ENCODE measurements around the gene TET3. TPM values are rescaled to one million over a fixed set of nuclear protein-coding genes. Genes with fewer than 3 reads are reported as not detected.

TET3 gene
- total and polyA plus RNA-seq, 2 donors (not counting 3 experiments of a cell fraction or from before 2014, with no cell fraction given): 3.4 to 15.6 TPM

GRCh38 chr2:73946666-73947065 is 38.0 kb upstream of the TET3 start:
- POLR2A ChIA-PET: interaction anchor here (0.8 kb wide), 1 partner anchor 266 kb away, joined by 8 read pairs; no protein-coding TSS in a partner anchor
- CTCF ChIA-PET: no interaction called here
- BruUV-seq (replicated peaks): no TSS peak
- Histone ChIP-seq H3K9me1 (replicated peaks; ENCODE audit: control insufficient read depth, extremely low read depth, insufficient read depth, low read length) (no peaks in the 10 kb centered on the region), H4K20me1 (replicated peaks; ENCODE audit: control insufficient read depth, extremely low read depth, insufficient read depth, low read length) (peaks cover 3% of the 10 kb centered on the region), H3K9ac (replicated peaks; ENCODE audit: extremely low read depth, insufficient read depth, low read length) (no peak overlapping the region), H3K27ac (ENCODE audit: insufficient read depth, low read depth, low read length) (no peak overlapping the region), H3K4me3 (replicated peaks in 1 of 3; ENCODE audit: insufficient read depth in 1 of 3, low read depth in 1 of 3, low read length in 3 of 3) (no peak overlapping the region), H2AFZ (ENCODE audit: low read depth, low read length) (no peak overlapping the region), H3K79me2 (ENCODE audit: control insufficient read depth, insufficient read depth, low read length) (peaks cover 12% of the 10 kb centered on the region), H3K27me3 (ENCODE audit: control insufficient read depth in 2 of 2, insufficient read depth in 2 of 2, low read length in 2 of 2) (no peaks in the 10 kb centered on the region), H3K36me3 (ENCODE audit: control insufficient read depth in 2 of 2, extremely low read depth in 1 of 2, insufficient read depth in 2 of 2, low read length in 2 of 2) (peaks cover 13 to 32% of the 10 kb centered on the region in 2 experiments), H3K4me2 (ENCODE audit: insufficient read depth, low read length) (no peak overlapping the region), H3K4me1 (ENCODE audit: control insufficient read depth, extremely low read depth, insufficient read depth, low read length) (no peaks in the 10 kb centered on the region), H3K9me3 (replicated peaks; ENCODE audit: control insufficient read depth, insufficient read depth, low read length) (no peaks in the 10 kb centered on the region)
- intact Hi-C loops (cut with micrococcal nuclease) (no loop called here), dilution Hi-C loops (cut with MboI; ENCODE audit: extremely low pct_ligation_motif_present, low sequenced_read_pairs) (no loop called here)
- no peak for TF ChIP-seq POLR2A (IDR thresholded peaks at IDR 0.05; ENCODE audit: low read depth, low read length)
- TF ChIP-seq CTCF (IDR thresholded peaks at IDR 0.05; ENCODE audit: extremely low read depth in 1 of 2, insufficient read depth in 1 of 2, low read depth in 1 of 2, low read length in 2 of 2): no peak
- no peak for FAIRE-seq
- DNase-seq (ENCODE audit: low read depth, low spot score): no peak

- FAIRE-seq (no peak), DNase-seq (ENCODE audit: low read depth, low spot score) (no peak)
- no TSS peak for BruUV-seq (replicated peaks)
- ChIA-PET CTCF (no interaction called here), POLR2A (no interaction called here)
- Histone ChIP-seq H3K4me2 (ENCODE audit: insufficient read depth, low read length) (no peak overlapping the region), H3K36me3 (ENCODE audit: control insufficient read depth in 2 of 2, extremely low read depth in 1 of 2, insufficient read depth in 2 of 2, low read length in 2 of 2) (peaks cover 13 to 35% of the 10 kb centered on the region in 2 experiments), H3K4me1 (ENCODE audit: control insufficient read depth, extremely low read depth, insufficient read depth, low read length) (peaks cover 4% of the 10 kb centered on the region), H3K27ac (ENCODE audit: insufficient read depth, low read depth, low read length) (no peak overlapping the region), H3K4me3 (replicated peaks in 1 of 3; ENCODE audit: insufficient read depth in 1 of 3, low read depth in 1 of 3, low read length in 3 of 3) (no peak overlapping the region), H3K27me3 (ENCODE audit: control insufficient read depth in 2 of 2, insufficient read depth in 2 of 2, low read length in 2 of 2) (no peaks in the 10 kb centered on the region), H3K9me1 (replicated peaks; ENCODE audit: control insufficient read depth, extremely low read depth, insufficient read depth, low read length) (no peaks in the 10 kb centered on the region), H3K79me2 (ENCODE audit: control insufficient read depth, insufficient read depth, low read length) (peaks cover 12% of the 10 kb centered on the region), H4K20me1 (replicated peaks; ENCODE audit: control insufficient read depth, extremely low read depth, insufficient read depth, low read length) (peaks cover 3% of the 10 kb centered on the region), H3K9me3 (replicated peaks; ENCODE audit: control insufficient read depth, insufficient read depth, low read length) (no peaks in the 10 kb centered on the region), H2AFZ (ENCODE audit: low read depth, low read length) (no peak overlapping the region), H3K9ac (replicated peaks; ENCODE audit: extremely low read depth, insufficient read depth, low read length) (no peak overlapping the region)
- TF ChIP-seq MAX (IDR thresholded peaks at IDR 0.05; ENCODE audit: insufficient read depth, insufficient read length) (no peak), POLR2A (IDR thresholded peaks at IDR 0.05; ENCODE audit: low read depth, low read length) (no peak), JUN (IDR thresholded peaks at IDR 0.05; ENCODE audit: borderline replicate concordance, insufficient read depth, insufficient read length, low read depth) (no peak), FOS (IDR thresholded peaks at IDR 0.05; ENCODE audit: borderline replicate concordance, insufficient read depth, low read length) (no peak), POLR2AphosphoS5 (IDR thresholded peaks at IDR 0.05; ENCODE audit: insufficient read depth, low read depth, low read length) (no peak), CTCF (IDR thresholded peaks at IDR 0.05; ENCODE audit: extremely low read depth in 1 of 2, insufficient read depth in 1 of 2, low read depth in 1 of 2, low read length in 2 of 2) (no peak), EZH2 (IDR thresholded peaks at IDR 0.05; ENCODE audit: borderline replicate concordance, low read depth, low read length, severe bottlenecking) (no peak), MYC (IDR thresholded peaks at IDR 0.05; ENCODE audit: low read depth, low read length) (no peak)
- dilution Hi-C loops (cut with MboI; ENCODE audit: extremely low pct_ligation_motif_present, low sequenced_read_pairs): no loop called here
- intact Hi-C loops (cut with micrococcal nuclease): no loop called here
Observed at GRCh38 chr2:73947412-73948018, 37.2 kb upstream of the TET3 start.

All from endothelial cell of umbilical vein (primary cell).